Embryonic facial prominence (tissue), 1 donor: ENCODE measurements around the gene KLK3.
"Not testable (repeated sequence)": the region's sequence is repeated elsewhere in the genome, so short reads cannot be mapped to it uniquely, and the experiment has no call there.

ENCODE experiments used
- DNase-seq: peaks from one replicate; pipeline ENCODE4 v3.0.0-alpha.2; 2016; ENCODE audit errors: extremely low spot score

KLK3 gene

DNA sequence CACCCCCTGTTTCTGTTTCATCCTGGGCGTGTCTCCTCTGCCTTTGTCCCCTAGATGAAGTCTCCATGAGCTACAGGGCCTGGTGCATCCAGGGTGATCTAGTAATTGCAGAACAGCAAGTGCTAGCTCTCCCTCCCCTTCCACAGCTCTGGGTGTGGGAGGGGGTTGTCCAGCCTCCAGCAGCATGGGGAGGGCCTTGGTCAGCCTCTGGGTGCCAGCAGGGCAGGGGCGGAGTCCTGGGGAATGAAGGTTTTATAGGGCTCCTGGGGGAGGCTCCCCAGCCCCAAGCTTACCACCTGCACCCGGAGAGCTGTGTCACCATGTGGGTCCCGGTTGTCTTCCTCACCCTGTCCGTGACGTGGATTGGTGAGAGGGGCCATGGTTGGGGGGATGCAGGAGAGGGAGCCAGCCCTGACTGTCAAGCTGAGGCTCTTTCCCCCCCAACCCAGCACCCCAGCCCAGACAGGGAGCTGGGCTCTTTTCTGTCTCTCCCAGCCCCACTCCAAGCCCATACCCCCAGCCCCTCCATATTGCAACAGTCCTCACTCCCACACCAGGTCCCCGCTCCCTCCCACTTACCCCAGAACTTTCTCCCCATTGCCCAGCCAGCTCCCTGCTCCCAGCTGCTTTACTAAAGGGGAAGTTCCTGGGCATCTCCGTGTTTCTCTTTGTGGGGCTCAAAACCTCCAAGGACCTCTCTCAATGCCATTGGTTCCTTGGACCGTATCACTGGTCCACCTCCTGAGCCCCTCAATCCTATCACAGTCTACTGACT is at the start of gene KLK3:
TSS of gene KLK3 (plus strand) at position 280 of the 775 bp plus-strand sequence. CDS start at position 321, 41 bp downstream.
- no peak for DNase-seq

DNA sequence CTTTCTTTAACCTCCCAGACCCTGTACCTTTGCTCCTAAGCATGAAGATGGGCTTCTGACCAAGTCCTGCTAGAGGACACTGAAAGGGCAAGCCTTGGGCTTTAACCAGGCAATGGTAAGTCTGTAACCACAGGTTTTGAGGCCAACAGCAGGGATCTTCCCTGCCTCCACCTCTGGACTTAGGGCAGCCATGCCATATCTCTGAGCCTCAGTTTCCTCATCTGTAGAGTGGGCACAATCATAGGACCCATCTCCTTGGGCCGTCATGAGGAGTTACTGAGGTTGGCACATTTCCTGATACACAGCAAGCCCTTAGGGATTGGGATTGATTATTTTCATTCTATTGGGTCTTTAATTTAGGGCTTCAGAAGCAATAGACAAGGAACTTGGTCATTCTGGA is 45.9 kb upstream of the KLK3 start:
- no peak for DNase-seq

DNA sequence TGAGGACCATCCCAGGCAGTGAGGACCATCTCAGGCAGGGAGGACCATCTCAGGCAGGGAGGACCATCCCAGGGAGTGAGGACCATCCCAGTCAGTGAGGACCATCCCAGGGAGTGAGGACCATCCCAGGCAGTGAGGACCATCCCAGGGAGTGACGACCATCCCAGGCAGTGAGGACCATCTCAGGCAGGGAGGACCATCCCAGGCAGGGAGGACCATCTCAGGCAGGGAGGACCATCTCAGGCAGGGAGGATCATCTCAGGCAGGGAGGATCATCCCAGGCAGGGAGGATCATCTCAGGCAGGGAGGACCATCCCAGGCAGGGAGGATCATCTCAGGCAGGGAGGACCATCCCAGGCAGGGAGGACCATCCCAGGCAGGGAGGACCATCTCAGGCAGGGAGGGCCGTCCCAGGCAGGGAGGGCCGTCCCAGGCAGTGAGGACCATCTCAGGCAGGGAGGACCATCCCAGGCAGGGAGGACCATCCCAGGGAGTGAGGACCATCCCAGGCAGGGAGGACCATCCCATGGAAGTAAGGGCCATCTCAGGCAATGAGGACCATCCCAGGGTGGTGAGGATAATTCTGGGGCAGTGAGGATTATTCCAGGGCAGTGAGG is 43.0 kb upstream of the KLK3 start:
- not testable (repeated sequence) for DNase-seq

DNA sequence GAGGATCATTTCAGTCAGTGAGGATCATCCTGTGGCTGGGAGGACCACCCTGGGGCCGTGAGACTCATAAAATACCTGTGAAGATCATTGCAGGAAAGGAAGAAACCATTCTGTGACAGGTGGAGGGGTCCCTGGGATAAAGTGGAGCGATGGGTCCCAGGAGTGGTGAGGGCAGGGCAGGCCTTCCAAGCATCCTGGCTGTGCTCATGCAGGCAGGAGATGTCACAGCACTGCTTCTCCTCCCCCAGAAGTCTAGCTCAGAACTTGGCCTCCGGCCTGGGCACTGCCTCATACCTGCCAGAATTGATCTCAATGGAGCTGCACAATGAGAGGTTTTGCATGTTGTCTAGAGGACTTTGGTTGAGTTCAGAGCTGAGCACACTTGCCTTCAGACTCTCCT is 42.2 kb upstream of the KLK3 start:
- no peak for DNase-seq

DNA sequence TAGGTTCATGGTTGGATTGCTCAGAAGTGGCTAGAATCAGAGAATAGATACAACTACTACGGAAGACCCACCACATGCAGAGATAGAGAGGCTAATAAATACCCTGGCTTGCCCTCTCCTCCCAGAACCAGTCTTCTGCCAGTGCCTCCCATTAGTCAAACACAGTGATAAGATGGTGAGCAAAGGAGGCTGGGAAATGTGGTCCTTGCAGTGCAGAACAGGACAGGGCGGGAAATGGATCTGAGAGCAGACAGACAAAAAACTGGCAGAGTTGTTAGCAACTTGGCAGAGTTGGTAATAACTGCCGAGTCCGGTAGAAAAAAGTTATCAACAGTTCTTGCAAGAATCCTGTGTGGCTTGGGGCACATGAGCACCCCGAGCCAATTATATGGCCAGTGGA is 39.8 kb upstream of the KLK3 start:
- DNase-seq = no peak

DNA sequence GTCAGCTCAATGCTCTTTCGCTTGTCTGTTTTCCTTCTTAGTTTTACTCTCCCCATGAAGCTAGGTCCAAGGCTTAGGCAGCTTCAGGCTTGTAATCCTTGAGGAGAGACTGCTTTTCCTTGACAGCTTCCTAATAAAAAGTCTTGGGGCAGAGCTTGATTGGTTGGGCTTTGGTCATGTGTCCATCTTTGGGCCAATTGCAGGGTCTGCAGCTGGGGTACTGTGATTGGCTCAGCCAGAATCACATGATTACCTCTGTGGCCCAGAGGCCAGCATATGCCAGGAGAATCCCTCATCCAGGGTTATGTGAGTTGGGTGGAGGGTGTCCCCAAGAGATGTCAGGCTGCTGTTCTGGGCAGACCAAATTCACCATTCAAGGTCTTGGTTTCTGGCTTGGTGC is 39.3 kb upstream of the KLK3 start:
- DNase-seq = no peak

DNA sequence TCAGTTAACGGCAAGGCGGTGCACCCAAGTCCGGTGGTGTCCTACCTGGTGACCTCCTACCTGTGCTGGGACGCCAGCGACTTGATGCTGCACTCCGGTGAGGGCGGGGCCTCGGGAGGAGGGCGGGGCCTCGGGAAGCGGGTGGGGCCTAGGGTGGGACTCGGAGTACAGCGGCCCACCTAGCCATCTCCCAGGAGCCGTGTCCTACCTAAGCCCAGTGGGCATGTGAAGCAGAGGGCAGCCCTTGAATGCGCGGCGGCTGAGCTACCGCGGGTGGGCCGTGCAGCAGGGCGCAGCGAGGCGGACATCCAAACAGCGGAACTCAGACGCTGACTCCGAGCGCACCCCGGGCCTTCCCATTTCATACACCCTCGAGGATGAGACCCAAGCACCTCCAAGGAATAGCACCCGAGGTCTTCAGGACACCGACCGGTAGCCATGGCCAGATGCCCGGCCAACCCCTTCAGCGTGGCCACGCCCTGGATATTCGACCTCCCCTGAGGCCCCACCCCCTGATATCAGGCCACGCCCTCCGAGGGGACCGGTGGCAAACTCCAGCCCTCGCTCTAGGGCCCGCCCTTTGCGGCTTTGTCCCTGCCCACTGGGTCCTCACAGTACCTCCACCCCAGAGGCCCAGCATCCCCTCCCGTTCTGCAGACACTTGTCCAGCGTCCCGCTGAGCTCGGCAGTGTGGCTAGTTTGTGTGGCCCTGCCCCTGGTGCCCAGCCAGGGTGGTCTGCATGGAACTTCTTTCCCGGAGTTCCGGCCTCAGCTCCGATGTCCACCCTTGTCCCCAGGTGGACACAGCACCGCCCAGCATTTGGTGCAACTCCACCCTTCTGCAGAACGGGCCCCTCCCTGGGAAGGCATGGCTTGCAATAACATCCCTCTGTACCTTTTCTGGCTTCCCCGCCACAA is 36.5 kb upstream of the KLK3 start:
- DNase-seq = no peak

DNA sequence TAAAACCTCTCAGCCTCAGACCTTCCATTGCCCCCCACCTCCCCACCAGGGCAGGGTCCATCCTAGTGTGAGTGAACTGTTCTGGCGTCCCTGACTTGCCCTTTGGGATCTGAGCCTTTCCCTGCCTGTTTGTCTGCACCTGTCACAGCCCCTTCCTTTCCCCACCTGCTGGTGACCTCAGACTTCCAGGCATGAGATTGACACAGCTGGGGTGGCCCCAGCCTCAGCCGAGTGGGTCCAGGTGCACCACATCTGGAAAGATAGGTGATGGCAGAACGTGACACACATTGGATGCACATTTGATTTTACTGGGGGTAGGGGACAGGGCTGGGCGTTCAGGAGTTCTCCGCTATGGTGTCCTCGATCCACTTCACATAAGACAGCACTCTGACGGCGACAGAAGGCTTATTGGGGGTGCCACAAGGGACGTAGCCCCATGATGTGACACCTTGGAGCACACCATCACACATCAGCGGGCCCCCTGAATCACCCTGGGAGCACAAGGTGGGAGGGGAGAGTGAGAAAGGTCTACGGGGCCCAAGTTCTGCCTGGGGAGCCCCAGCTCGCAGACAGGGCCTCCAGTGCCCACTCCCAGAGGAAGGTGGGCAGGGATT is 35.7 kb upstream of the KLK3 start:
- DNase-seq = no peak

DNA sequence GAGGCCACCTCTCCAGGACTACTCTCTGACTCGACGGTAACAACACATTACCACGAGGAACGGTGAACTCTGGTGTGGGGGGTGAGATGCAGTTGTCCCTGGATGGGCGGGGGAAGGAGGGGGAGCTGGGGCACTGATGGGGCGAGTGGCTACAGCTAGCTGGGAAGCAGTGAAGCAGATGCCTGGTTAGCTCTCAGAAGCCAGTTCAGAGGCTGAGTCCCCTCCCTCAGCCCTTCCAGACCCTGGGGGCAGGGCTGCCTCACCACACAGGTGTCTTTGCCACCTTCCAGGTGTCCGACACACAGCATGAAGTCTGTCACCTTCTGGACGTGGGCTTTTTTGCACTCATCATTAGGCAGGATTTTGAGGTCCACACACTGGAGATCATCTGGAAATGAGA is 35.1 kb upstream of the KLK3 start:
- DNase-seq = no peak

DNA sequence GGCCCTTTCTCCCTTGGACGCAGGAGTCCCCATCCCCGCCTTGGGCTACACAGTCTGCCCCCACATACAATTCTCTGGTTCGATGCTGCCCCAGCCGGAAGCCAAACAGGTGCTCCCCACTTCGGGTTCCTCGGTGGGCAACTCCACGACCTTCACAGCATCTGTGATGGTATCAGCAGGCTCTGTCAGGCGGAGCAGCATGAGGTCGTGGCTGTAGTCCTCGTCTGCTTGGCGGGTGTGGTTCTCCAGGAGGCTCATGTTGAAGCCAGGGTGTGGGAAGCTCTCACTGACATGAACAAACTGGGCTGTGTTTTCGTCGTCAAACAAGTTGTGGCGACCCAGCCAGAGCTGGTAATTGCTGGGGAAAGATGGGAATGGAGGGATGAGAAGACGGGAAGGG is 34.6 kb upstream of the KLK3 start:
- DNase-seq = no peak

DNA sequence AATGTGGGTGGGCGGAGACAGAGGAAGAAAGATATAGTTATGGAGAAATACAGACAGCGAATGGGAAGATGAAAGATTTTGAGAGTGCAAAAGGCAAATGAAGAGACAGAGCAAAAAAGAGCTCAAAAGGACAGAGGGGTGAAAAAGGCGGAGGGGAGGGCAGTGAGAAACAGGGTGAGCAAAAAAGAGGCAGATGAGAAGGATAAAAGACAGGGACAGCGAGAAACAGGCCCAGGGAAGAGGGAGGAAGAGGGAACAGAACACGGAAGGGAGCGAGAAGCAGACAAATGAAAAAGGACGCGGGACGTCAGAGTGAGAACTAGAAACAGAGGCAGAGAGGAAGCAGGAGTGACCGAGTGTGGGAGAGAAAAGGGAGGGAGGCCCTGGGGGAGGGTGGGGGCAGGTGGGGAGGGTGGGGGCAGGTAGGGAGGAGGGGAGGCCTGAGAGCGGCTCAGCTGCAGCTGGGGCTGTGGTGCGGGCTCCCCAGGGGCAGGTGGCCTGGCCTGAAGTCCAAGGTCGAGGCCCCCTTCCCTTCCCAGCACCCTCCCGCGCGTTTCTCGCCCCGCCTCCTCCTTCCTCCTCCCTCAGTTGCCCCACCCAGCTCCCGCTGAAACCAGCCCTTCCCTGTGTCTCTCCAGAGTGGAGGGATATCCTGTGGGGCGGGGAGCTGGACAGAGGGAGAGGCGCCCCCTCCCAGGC is 34.0 kb upstream of the KLK3 start:
- DNase-seq = no peak

DNA sequence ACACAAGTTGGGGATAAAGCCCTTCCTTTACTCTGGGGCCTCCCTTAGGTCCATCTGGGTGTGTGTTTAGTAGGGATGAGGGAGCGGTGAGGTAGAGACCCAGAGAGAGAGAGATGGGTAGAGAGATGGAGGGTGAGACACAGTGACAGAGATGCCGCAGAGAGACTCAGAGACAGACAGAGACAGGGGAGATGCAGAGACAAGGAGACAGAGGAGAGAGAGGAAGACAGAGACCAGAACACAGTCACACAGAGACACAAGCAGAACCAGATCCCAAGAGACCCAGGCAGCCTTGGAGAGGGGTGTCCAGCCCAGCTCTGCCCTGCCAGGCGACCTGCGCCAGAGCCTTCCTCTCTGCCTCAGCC is 33.5 kb upstream of the KLK3 start:
- no peak for DNase-seq

DNA sequence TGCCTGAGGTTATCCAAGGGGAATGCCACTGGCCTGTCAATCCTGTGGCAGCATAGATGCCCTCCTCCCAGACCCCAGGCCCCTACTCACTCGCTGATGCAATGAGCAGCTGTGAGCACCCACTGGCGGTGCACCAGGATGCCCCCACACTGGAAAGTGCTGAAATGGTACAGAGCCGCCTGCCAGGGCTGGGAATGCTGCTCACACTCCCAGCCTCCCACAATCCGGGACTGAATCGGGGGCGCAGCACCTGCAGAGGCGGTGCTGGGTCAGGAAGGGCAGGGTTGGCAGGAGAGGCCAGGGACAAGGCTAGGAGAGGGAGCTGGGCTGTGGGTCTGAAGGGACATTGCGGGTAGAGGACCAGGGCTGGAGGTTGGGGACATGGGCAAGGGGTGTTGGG is 33.1 kb upstream of the KLK3 start:
- no peak for DNase-seq

DNA sequence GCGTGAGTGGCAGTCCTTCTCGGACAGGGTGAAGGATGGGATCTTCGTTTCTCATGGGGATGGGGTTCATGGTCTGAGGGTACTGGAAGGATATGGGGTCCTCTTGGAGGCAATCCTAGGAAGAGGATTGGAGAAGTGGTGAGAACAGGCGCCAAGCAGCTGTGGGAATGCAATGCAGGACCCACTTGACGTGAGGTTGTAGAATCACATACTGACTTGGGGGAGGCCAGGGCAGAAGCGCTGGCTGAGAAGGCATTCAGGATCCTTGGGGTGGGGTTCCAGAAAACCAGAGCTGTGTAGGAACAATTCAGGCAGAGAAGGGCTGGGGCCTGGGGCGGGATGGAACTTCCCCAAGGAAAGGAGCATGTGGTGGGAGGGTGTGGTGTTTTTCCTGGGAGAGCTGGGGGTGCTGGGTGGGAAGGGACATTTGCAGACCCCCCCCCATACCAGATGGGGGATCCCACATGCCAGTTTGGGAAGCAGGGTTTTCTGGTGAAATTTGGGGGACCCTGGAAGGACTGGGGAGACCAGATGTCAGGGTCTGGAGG is 32.0 kb upstream of the KLK3 start:
- no peak for DNase-seq

DNA sequence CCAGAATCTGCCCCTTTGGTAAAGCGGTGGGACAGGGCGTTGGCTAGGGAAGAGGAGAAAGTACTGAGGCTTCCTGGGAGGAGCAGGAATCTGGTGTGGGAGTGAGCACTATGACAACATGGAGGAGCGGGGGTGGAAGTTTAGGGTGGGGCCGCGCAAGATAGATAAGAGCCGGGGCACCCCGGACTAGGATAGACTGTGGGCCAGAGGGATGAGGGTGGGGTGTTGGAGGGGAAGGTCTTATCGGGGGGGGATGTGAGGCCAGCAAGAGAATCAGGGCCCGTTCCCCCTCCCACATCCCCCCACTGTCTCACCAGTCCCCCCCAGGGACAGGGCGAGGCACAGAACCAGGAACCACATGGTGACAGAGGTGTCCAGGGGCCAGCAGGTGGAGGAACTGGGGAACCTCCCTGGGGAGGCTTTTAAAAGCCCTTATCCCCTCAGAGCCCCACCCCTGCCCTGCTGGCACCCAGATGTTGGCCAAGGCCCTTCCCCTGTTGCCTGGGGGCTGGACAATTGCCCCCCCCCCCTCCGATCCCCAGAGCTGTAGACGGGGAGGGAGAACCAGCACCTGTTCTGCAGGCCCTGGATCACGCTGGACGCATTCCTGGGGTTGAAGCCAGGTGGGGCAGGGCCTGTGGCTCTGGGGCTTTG is 31.2 kb upstream of the KLK3 start, which contains the start of gene KLK1:
TSS of gene KLK1 (minus strand) at position 399 of the 654 bp plus-strand sequence. CDS start at position 360, 39 bp downstream.
- DNase-seq = no peak

DNA sequence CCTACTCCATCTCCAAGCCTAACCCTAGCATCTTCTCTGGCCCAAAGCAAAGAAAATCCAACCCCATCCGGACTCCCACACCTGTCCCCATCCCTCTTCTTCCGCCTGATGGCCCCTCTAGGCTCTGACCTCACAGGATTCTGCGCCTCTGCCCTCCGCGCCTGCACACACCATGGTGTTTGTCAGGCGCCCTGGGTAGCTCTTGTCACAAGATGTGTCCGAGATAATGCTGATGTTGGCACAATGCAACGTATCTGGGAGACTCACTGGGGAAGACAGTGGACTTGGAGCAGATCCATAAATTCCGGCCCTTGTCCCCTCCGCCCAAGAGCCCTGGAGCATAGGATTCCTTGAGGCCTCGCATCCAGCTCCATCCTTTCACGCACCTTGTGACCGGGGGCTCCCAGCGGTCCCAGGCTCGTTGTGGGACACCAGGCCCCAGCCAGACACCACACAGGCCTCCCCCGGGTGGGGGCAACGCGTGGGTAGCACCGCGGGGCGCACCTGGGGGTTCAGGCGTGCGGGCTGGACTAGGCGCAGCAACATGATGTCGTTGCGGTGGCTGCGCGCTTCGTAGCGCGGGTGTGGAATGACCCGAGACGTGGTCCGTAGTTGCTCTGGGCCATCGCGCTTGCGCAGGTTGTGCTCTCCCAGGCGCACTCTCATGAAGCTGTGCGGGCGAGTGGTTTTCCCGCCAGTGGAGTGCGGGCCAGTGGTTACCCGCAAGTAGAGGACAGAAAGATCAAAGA is 28.0 kb upstream of the KLK3 start:
- no peak for DNase-seq

DNA sequence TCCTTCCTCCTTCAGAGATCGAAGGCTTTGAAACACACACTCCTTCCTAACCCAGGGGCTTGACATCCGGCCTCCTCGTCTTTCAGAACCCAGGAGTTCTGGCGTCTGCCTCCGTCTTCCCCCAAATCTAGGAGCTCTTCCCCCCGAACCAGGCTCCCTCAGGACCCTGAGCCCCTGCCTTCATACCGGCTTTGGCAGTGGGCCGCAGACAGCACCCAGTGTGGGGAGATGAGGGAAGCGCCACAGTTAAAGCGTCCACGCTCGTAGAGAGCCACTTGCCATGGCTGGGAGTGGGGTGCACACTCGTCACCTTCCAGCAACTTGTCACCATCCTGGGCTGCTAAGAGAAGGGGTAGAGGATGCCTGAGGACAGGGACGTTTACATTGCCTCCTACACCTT is 27.2 kb upstream of the KLK3 start:
- DNase-seq = no peak

DNA sequence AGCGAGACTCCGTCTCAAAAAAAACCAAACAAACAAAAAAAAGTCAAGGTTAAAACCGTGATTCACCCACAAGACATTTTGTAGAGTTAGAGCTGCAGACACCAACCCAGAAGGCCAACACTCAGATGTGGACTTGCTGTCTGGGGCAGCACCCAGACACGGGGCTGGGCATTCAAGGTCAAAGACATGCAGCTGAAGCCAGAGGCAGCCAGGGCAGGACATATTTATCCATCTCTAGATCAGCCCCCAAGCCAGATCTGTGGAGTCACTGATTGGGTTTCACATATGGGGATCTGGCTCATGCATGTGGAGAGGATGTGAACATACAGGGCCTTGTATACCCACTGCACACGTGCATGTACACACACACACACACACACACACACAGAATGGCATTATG is 24.9 kb upstream of the KLK3 start:
- DNase-seq = no peak

DNA sequence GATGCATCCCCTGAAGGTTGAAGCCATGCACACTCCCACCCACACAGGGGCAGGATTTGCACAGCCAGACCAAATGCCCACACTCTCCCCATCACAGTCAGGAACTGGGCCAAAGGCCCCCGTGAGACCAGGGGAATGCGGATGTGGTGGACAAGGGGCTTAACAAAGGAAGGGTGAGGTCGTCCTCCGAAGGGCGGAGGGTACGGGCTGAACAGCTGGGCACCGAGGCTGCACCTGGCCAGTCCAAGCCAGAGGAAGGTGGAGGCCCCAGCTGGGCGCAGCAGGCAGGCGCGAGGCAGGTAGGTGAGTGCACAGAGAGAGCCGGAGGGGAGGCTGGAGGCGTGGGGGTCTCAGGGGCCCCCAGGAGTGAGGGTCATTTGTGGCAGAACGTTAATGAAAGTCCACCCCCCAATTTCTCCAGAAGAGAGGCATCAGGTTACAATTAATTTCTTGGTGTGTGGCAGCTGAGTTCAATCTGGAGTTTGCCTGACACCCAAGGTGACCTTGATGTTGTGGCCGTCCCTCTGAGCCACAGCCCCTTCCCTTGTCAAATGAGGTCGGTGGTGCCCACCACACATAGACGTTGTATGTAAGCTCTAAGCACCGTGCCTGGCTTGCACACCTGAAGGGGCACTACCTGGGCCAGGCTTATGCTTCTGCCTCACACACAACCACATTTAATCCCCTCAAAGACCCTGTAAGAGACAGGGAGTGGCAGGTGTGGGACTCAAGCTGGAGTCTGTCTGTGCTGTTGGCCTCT is 24.3 kb upstream of the KLK3 start:
- no peak for DNase-seq
